Activated CD4-positive, alpha-beta T cell treated with anti-CD3 and anti-CD28 coated beads, Interleukin-2, Interleukin-4, amounts not matched to agents 100 ng/mL and 50 ng/mL, durations not matched to agents 16 hours and 8 hours (primary cell): Measurements from ENCODE around the gene SIRPA.

Experiments
- DNase-seq: peaks from one replicate; pipeline ENCODE4 v3.0.0-alpha.2; 2020; ENCODE audit warnings: low spot score

Gene SIRPA

DNA sequence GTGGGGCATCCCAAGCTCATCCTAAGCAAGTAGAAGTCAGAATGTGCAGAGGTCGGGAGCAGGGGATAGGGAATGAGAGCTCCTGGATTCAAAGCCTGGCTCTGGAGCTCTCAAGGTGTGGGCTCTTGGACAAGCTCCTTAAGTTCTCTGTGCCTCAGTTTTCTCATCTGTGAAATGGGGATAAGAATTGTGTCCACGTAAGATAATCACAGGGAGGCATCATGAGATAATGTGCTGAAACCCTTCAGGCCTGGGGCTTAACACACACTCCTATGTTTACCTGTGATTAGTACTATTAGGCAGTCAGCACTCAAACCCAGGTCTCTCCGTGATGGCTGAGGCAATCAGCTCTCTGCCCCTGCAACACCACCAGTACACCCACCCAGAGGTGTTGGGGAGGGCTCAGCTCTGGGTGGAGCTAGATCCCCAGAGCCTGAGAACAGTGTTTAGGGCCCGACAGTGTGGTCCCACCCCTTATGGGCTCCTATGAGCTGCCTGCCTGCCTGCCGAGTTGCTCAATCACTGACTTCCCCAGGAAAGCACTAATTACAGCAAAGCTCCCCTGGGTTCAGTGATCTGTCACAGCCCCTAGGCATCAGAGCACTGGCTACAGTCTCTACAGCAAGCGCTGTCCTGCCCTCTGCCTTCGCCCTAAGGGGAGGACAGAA lies 6.3 kb upstream of the SIRPA start:
- DNase-seq, result no peak

DNA sequence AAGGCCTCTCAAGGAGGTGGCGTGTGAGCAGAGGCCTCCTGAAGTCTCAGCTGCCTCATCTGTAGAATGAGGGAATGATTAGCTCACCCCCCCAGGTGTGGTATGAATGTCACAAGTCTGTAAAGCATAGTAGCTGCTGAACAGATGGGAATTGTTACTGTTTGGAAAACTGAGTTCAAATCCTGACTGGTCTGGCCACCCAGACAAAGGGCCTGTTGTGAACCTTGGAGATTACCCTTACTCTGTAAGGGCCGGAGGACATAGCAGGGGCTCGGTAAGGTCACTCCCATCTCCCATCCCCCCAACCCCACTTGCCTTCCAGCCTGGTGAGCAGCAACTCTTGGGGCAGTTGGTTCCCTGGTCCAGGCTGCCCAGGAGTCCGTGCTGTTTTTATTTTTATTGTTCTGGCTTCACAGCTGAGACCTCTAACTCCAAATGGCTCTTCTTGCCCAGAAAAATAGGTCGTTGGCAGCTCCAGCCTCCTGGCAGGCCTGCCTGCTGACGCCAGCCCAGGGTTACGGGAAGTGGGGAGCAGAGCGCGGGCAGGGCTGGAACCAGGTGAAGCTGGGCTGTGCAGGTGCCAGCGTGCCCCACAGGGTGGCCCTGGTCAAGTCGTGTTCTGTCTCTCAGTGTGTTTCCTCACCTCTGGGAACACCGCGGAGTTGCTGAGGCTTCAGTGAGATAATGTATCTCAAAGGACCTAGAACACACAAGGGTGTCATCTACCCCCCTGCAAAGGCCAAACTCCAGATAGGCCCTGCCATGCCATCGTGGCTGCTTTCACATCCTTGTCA lies 4.5 kb upstream of the SIRPA start:
- no peak for DNase-seq

DNA sequence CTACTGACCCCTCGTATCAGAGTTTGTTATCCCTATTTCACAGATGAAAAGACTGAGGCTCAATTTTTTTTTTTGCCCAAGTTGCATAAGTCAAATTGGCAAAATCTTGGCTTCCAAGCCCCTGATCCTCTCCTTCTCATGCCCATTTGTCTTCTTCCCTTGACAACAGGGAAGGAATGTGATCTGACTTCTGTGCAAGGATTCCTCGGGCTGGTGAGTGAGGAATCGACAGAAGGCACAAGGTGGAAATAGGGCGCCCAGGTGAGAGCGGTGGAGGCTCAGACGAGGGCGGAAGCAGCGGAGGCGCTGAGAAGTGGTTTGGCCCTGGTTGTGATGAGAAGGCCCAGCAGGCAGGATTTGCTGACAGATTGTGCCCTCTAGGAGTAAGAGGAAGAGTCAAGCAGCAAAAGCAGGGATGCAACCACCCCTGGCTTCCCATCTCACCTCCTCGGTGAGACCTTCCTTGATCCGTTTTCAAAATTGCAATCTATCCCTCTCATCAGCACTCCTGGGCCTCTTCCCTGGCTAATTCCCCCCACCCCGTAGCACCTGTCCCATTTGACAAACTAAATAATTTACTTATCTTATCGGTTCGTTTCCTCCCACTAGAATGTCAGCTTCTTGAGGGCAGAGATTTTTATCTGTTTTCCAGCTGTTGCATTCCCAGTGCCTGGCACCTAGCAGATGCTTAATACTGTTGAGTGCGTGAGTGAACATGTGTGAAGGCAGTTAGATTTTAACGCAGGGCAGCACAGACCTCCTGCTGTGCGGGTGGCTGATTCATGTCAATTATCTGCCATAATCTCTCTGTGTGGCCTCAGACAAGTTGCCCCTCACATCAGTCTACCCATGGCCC lies 3.7 kb upstream of the SIRPA start:
- no peak for DNase-seq

DNA sequence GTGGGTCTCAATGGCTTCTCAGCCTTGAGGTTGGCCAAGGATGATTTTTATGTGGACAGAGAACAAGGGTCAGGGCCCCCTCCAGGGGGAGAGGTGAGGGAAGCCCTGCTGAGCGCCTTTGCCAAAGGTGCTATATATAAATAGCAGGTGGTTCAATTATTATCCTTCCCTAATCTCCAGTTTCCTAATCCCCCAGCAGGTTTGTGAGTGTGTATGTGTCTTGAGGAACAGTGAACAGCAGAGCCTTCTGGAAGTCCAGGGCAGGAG lies 3.2 kb upstream of the SIRPA start:
- DNase-seq, result no peak

DNA sequence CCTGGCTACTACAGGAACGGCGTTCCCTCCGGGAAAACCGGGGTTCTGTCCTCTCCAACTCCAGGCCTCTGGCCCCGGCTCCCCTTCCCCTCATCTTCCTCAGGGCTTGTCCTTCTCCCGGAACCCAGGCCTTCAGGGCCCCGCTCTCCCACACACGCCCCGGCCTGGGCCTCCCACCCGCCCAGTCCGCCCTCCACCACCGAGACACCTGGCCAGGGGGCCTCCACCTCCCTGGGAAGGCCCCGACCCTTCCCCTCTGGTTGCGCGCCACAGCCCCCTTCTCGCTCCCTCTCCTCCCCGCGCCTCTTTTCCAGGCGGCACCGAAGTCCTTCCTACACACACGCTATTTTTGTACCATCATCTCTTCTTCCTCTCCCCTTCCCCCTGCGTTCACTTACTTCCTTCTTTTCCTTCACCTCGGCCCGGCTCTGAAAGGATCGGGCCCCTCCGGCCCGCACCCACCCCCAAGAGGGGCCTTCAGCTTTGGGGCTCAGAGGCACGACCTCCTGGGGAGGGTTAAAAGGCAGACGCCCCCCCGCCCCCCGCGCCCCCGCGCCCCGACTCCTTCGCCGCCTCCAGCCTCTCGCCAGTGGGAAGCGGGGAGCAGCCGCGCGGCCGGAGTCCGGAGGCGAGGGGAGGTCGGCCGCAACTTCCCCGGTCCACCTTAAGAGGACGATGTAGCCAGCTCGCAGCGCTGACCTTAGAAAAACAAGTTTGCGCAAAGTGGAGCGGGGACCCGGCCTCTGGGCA lies 1.3 kb upstream of the SIRPA start:
- DNase-seq, result no peak

DNA sequence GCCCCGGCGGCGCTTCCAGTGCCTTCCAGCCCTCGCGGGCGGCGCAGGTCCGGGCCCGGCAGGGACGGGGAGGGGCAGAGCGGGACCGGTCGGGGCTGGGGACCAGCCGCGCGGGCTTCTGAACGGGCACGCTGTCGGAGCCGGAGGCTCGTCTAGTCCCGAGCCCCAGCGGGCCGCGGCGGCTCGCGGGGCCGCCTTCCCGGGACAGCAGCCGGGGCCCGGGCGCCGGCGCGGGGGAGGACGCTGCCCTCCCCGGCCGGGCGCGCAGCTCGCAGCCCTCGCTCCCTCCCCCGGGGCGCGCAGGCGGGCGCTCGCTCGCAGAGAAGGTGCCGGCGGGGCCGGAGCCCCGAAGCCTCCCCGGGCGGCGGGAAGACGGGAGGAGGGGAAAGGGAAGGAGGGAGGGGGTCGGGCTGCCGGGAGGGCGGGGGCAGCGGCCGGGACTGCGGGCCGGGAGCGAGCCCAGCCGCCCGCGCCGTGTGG lies 696 bp upstream of the SIRPA start:
- no peak for DNase-seq

DNA sequence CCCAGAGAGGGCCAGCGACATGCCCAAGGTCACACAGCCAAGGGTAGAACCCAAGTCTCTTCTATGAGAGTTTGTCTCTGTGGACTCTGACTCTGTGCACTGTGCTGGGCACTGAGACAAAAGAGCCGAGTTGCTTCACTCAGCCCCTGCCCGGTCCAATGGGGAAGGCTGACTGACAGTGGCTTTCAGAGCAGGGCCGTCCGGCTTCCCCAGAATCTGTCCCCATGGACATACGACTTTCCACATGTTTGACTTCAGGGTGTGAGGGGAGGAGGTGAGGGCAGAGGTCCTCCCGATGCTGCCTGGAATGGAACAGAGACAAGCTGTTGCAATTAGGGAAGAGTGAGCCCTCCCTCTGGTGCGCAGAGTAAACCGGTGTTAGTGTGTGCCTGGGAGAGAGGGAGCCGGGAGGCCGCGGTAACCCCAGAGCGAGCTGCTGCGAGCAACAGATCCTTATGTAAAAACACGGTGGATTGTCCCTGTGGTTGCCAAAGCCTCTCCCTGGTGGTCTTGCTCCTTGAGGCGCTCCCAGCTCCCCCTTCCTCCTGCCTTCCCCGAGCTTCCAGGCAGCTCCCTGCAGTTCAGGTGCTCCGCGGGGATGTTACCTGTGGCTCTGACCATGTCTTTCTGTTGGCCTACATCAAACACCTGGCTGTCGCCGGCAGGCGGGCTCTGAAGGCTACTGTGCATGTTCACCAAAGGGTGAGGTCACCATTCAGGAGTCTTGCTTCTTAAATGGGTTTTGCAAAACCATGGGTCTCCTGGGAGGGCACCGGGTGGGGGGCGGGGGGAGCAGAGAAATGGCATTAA lies 672 bp downstream of the SIRPA start:
- DNase-seq, result no peak

DNA sequence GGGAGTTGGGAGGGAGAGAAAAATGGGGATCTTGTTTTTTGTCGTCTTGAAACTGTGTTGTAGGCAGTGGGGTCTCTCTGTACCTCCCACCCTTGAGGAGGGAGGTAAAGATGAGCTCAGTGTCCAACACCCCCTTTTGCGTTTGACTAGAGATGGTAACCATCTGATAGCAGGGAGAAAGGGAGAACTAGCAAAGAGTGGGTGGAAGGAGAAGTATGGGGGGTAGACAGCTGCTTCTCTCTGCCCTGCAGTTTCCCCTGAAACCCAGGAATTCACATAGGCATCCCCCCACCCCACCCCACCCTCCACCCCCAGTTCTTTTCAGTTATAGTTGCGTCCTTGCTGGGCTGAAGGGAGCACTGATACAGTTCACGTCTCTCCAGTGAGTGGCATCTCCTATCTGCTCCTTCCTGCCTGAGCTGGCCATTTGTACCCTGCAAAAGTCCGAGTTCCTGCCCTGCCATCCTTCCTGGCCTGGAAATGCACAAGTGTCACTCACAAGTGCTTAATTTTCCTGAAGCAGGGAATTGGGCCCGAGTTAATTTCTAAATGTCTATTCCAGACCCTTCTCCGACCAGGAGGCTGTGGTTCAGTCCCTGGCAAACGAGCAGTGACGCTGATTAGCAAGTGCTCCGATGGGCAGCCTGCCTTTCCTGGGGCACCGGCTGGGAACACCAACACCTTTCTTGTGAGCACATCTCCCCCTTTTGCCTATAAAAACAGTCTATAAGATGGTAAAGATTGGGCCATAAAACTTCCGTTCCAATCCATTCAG lies 1.5 kb downstream of the SIRPA start:
- no peak for DNase-seq

DNA sequence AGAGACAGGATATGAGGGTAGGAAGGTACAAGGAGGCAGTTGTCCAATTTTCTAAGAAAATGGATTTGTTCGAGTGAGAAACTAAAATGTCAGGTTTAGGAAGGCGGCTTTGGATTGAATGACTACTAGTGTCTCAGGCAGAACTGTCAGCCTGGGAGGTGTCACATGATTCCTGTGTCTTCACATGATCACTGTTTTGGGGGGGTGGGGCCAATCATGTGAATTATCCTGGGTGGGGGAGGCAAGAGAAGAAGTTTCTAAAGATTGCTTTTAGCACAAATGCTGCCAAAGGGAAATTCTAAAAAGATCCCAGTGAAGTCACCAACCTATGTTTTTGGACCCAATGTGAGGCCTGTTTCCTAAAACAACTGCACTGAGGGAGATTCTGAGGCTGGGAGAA lies 2.3 kb downstream of the SIRPA start:
- no peak for DNase-seq

DNA sequence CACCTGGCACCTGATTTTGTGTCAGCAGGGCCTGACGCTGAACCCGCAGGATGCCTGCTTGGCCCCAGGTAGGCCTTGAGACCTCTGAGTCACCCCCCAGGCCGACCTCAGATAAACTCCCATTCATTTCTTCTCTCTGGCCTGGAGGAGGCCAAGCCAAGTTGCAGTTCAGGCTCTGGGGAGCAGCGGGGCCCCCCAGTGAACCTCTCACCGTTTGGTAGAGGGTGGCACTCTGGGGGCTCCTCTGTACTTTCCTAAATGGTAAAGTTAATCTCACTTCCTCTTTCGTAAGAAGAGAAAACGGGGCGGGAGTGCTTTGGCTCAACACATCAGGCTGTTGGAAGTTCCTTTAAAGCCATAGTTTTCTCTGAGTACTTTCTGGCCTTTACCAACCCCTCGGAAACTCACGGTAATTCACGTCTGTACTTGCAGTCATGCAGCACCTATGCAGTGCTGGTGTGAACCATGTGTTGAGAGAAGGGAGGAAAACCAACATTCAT lies 2.8 kb downstream of the SIRPA start:
- DNase-seq, result no peak

DNA sequence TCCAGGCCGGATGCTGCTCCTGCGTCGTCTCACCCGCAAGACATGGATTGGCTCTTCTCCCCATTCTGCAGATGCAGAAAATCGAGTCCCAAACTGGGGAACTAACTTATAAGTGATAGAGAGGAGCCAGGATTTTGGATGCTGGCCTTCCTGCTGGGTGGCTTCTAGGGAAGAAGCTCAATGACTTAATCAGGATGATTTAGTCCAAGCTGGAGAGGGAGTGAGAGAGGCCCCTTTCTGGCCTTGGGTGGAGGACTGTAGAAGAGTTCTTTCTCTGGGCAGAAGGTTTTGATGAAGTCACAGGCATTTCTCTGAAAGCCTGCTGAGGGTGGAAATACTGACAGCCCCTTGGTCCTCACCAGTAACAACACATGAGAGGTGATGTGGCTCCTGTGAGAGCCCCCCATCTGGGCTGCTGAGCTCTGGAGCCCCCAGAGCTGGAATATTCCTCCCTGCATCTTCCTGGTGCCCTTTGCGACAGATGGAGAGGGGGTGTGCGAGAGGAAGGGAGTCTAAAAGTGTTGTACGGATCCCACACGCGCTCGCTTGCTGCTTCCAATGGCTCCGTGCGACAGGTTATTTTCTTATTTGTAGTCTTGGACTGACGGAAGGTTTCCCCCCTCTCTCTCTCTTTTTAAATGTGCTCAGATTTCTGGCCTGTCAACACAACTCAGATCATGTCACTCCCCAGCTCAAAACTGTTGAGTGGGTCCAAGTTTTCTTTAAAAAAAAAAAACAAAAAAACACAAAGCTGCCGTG lies 3.5 kb downstream of the SIRPA start:
- DNase-seq, result no peak

DNA sequence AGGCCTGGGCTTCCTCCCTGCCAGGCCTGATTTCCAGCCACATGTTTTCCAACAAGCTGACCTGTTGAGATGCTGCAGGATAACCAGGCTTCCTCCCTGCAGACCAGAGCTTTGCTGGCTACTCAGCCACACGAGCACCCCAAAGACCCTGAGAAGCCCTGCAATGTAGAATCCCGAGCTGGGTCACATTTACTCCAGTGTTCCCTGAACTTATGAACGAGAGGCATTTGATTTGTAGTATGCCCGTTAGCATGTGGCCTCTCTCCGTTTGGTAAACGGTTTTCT lies 4.0 kb downstream of the SIRPA start:
- no peak for DNase-seq

DNA sequence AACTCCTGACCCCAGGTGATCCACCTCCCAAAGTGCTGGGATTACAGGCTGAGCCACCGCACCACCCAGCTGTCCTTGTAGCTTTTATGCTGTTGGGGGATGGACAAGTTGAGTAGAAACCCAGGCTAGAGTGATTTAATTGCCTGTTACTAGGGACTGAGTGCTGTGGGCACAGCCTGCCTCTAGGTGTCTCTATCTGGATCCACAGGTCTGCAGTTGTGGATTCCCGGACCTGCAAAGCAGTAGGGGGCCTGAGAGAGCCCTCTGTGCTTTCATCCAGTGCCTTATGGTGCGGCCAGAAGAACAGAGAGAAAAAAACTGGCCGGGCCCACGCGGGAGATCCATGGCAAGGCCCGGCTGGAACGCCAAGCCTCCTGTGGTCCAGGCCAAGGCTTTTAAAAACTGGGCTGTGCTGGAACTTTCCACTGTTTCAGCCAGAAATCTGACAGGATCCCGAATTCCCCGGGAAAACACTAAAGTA lies 5.2 kb downstream of the SIRPA start:
- no peak for DNase-seq

DNA sequence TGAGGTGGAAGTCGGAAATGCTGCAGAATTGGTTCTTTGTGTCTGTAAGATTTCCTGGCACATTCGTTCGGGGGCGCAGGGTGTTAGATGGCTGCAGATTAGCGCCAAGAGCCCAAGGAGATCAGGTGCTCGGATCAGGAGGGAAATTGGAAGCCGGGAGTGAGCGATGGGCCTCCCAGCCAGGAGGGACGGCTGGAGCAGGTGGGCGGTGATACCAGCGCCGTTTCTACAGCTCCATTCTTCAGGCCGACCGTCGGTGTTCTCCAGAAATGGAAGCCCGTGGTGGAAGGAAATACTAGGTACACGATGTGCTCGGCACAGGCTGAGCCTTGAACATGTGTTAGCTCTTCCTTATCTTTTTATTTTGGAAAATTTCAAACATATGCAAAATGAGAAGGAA lies 6.5 kb downstream of the SIRPA start:
- DNase-seq, result no peak

DNA sequence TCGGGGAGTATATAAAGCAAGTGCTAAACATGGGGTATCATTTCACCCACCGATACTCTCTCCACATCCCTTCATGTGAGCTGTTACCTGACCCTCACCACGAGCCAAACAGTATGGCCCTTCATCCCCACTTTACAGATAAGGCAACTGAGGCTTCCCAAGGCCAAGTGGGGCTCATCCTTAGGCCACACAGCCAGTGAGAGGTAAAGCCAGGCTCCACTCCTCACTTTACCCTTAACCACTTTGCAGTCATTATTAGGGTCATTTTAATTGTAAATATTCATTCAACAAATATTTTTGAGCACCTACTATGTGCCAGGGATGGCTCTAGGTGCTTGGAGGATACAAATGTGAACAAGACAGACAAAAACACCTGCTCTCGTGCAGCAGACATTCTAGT lies 7.0 kb downstream of the SIRPA start:
- no peak for DNase-seq

DNA sequence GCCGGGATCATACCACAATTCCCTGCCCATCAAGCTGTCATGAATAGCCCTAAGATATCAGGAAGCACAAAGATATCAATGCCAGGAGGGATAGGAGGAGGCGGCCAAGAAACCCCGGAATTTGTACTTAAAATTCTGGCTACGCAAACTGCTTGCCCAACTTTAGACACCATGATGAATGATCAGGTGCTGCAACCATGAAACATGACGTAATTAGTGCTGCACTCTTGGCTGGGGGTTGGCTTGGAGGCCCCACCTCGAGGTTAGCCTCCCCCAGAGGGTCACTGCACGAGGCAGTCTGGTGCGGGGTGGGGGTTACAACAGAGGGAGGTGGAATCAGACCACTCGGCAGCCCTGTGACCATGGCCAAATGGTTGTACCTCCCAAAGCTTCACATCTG lies 8.9 kb downstream of the SIRPA start:
- no peak for DNase-seq

DNA sequence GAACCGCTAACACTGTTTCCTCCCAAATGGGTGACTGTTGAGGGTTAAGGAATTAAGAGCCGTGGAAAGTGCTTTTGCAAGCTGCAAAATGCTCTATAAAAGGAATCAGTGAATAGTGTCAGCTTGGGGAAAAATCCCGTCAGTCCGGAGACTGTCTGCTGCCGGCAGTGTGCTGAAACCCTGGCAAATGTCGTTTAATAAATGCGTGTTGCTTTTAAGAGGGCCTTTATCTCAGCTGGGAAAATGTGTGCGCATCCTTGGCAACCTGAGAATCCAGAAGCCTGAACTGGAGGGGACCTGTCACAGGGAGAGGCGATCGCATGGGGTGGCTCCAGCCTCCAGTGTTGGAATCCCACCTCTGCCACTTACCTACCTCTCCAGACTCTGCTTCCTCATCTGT lies 9.8 kb downstream of the SIRPA start:
- no peak for DNase-seq

DNA sequence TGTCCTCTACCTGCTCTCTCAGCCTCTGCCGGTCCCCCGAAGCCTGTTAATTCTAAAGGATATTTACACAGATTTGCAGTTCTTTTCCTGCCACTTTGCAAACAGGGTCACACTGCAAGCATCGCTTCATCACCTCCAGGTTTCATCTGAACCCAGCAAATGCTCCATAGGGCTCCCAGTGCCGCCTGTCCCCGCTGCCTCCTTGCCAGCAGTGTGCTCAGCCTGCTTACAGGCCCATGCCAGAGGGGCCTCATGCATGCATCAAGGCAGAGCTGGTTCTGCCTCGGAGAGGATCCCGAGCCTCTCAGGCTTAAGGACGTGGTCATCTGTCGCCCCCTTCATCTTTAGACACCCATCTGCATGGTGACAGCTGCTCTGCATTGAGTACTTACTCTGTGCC lies 10.5 kb downstream of the SIRPA start:
- DNase-seq, result no peak

DNA sequence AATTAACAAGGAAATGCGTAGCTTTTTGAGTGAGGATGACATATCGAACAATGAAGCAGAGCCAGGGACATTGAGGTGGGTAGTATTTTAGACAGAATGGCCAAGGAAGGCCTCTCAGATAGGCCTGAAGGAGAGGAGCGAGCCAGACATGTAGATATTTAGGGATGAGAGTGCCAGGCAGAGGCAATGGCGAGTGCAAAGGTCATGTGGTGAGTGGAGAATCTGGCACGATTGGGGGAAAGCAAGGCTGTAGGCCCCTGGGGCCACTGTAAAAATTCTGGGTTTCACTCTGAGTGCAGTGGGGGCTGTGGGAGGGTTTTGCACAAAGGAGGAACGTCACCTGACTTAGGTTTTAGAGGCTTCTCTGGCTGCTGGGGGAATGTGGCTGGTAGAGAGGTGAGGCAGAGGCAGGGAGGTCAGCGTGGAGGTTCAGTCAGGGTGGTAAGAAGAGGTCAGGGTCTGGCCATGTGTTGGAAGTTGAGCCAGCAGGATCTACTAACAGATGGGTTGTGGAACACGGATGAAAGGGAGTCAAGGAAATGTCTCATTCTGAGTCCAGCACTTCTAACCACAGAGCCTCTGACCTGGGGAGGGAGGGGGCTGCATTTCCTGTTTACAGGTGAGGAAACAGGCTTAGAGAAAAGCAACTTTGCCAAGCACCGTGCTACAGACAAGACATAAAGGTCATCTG lies 11.3 kb downstream of the SIRPA start:
- DNase-seq, result no peak
